Measurements from ENCODE around the gene TTLL11. TPM values are rescaled to one million over a fixed set of nuclear protein-coding genes. Genes with fewer than 3 reads are reported as not detected.
A peak's percentile ranks its signal among the peaks of the same experiment; 100 is the strongest.

TTLL11 gene
- total RNA-seq, 6 experiments from 2014 or later = 3.2 to 5.2 (median 4.1) TPM

- ATAC-seq (no peak), DNase-seq (no peak)
- H3K27me3 ChIP-seq = no peaks in the 10 kb centered on the region
- intact Hi-C loops (cut with DNase I) = no loop called here
- no peak overlapping the region for H3K4me3 ChIP-seq
- peaks cover 0 to 8% (median 0%) of the 10 kb centered on the region in 4 donors for H3K4me1 ChIP-seq
- H3K27ac ChIP-seq = no peak overlapping the region
- 87% methylated on average over 9 of the region's 9 CpGs for WGBS (ENCODE audit: insufficient coverage, low coverage, low lambda C conversion rate, missing lambda C conversion rate)
- H3K36me3 ChIP-seq = no peaks in the 10 kb centered on the region
- TF ChIP-seq CTCF (IDR thresholded peaks at IDR 0.05) (no peak), POLR2A (IDR thresholded peaks at IDR 0.05) (no peak)
- H3K9me3 ChIP-seq = no peaks in the 10 kb centered on the region
These were observed 9.0 kb downstream of the TTLL11 start for GRCh38 chr9:122084026-122084675.

GRCh38 chr9:122080986-122081385 is 12.1 kb downstream of the TTLL11 start:
- 49% methylated on average over 4 of the region's 5 CpGs for WGBS (ENCODE audit: insufficient coverage, low coverage, low lambda C conversion rate, missing lambda C conversion rate)
- H3K36me3 ChIP-seq = no peaks in the 10 kb centered on the region
- peak in 3 of 4 donors; percentile 27 to 46 (median 40) for ATAC-seq
- intact Hi-C loops (cut with DNase I) = no loop called here
- H3K4me1 ChIP-seq = no peaks in the 10 kb centered on the region
- TF ChIP-seq CTCF (IDR thresholded peaks at IDR 0.05) = no peak
- no peak for TF ChIP-seq POLR2A (IDR thresholded peaks at IDR 0.05)
- no peaks in the 10 kb centered on the region for H3K27me3 ChIP-seq
- H3K9me3 ChIP-seq = no peaks in the 10 kb centered on the region
- H3K4me3 ChIP-seq = no peak overlapping the region
- no peak for DNase-seq
- H3K27ac ChIP-seq = no peak overlapping the region

GRCh38 chr9:122078557-122078956 is 14.6 kb downstream of the TTLL11 start:
- DNase-seq (no peak), ATAC-seq (no peak)
- Histone ChIP-seq H3K9me3 (no peaks in the 10 kb centered on the region), H3K27me3 (no peaks in the 10 kb centered on the region), H3K4me1 (no peaks in the 10 kb centered on the region), H3K4me3 (no peak overlapping the region), H3K27ac (no peak overlapping the region), H3K36me3 (no peaks in the 10 kb centered on the region)
- TF ChIP-seq CTCF (IDR thresholded peaks at IDR 0.05) (no peak), POLR2A (IDR thresholded peaks at IDR 0.05) (no peak)
- intact Hi-C loops (cut with DNase I) = no loop called here
- WGBS (ENCODE audit: insufficient coverage, low coverage, low lambda C conversion rate, missing lambda C conversion rate) = 33% methylated on average over 1 of the region's 1 CpG

GRCh38 chr9:122076773-122077172 is 16.3 kb downstream of the TTLL11 start:
- TF ChIP-seq CTCF (IDR thresholded peaks at IDR 0.05) (no peak), POLR2A (IDR thresholded peaks at IDR 0.05) (no peak)
- ATAC-seq (no peak), DNase-seq (no peak)
- no peak overlapping the region for H3K27ac ChIP-seq
- H3K27me3 ChIP-seq = no peaks in the 10 kb centered on the region
- intact Hi-C loops (cut with DNase I) = no loop called here
- H3K4me3 ChIP-seq = no peak overlapping the region
- WGBS (ENCODE audit: insufficient coverage, low coverage, low lambda C conversion rate, missing lambda C conversion rate) = 88% methylated on average over 3 of the region's 3 CpGs
- no peaks in the 10 kb centered on the region for H3K36me3 ChIP-seq
- no peaks in the 10 kb centered on the region for H3K4me1 ChIP-seq
- H3K9me3 ChIP-seq = no peaks in the 10 kb centered on the region

Measured in right lobe of liver (tissue), 6 donors.